CD4-positive, alpha-beta T cell treated with Interleukin-15 for 1 hour (primary cell): ENCODE data around the gene PDK2.

Experiments used
- DNase-seq: peaks from one replicate; pipeline ENCODE4 v3.0.0-alpha.2; 2020

PDK2 gene

GRCh38 chr17:50153650-50154575 is 58.8 kb downstream of the PDK2 start:
- no peak for DNase-seq

GRCh38 chr17:50154604-50155003 is 59.5 kb downstream of the PDK2 start:
- DNase-seq, result no peak

- DNase-seq, result no peak
Observed at GRCh38 chr17:50155115-50155819, 60.1 kb downstream of the PDK2 start.

- no peak for DNase-seq
Observed at GRCh38 chr17:50157891-50158290, 62.7 kb downstream of the PDK2 start.

GRCh38 chr17:50161023-50161910 is 66.1 kb downstream of the PDK2 start:
- peak; percentile 94 for DNase-seq
